ENCODE results near the gene SLC16A10.
"Not testable (repeated sequence)": the region's sequence is repeated elsewhere in the genome, so short reads cannot be mapped to it uniquely, and the experiment has no call there.

- not testable (repeated sequence) for TF ChIP-seq CTCF (IDR thresholded peaks at IDR 0.05; ENCODE audit: low read depth, low read length); EZH2phosphoT487 (IDR thresholded peaks at IDR 0.05; ENCODE audit: low read depth)
Measured at GRCh38 chr6:111203539-111203938, 116.2 kb downstream of the SLC16A10 start.
